Activated CD8-positive, alpha-beta memory T cell treated with anti-CD3 and anti-CD28 coated beads, Interleukin-2, amount 10 ng/mL, durations not matched to agents 7 days and 5 days (primary cell): ENCODE results near the gene GDPD5. TPM values are rescaled to one million over a fixed set of nuclear protein-coding genes. Genes with fewer than 3 reads are reported as not detected.

ENCODE experiments used
- ATAC-seq: fragments of 150-1000 bp; cut with Tn5 transposase; one replicate; pipeline ENCODE4 v1.10.0; 2021; ENCODE audit warnings: moderate library complexity
- CTCF ChIA-PET: fragments of 350-600 bp; sonication (Branson Sonifier 250); formaldehyde crosslinking; loops from one replicate; lab custom pipeline; 2021; ENCODE audit warnings: antibody characterized with exemption; lab: Charles Lee
- DNase-seq: peaks from one replicate; pipeline ENCODE4 v3.0.0-alpha.2; 2020
- H3K27ac Mint-ChIP-seq: one replicate; pipeline ENCODE4 v1.8.0; 2021; ENCODE audit warnings: mild to moderate bottlenecking, mixed read lengths
- H3K27me3 Mint-ChIP-seq: one replicate; pipeline ENCODE4 v1.8.0; 2021; ENCODE audit warnings: mixed read lengths
- H3K36me3 Mint-ChIP-seq: one replicate; pipeline ENCODE4 v1.8.0; 2021; ENCODE audit warnings: mild to moderate bottlenecking, mixed read lengths
- H3K4me1 Mint-ChIP-seq: one replicate; pipeline ENCODE4 v1.8.0; 2021; ENCODE audit warnings: mixed read lengths
- H3K4me3 Mint-ChIP-seq: one replicate; pipeline ENCODE4 v1.8.0; 2021; ENCODE audit warnings: mild to moderate bottlenecking, moderate library complexity, mixed read lengths
- H3K9me3 Mint-ChIP-seq: one replicate; pipeline ENCODE4 v1.8.0; 2022; ENCODE audit warnings: low read depth, mixed read lengths
- total RNA-seq, 2 experiments: library from RNA; stranded (reverse); gene quantifications; one replicate each; pipeline ENCODE4 v1.2.3, GENCODE V29; 2021

Gene GDPD5
- total RNA-seq, 2 experiments from 2014 or later: 11.3 to 33.9 TPM

DNA sequence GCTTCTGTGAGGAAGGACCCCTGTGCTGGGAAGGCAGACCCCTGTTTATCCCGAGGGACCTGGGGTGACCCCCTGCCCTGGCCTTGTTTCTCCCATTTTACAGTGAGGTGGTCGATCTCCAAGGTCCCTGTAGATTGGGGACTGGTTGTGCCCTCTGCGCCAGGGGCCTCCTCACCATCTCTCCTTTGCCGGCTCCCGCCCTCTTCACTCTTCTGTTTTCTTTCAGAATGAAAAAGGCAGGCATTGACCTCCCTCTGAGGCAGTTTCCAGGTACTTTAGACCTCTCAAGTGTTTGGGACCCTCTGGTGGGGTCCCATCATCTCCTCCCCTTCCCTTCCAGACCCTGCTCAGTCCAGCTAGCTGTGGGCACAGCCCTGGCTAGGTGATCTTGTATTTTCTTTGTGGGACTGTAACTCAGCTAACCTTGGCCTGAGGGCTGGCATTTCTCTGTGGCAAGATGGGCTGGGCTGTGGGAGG is 37.8 kb upstream of the GDPD5 start:
- Mint-ChIP-seq H3K4me1 (peaks cover 39% of the 10 kb centered on the region), H3K27ac (peak overlapping the region; percentile 87), H3K9me3 (no peaks in the 10 kb centered on the region), H3K4me3 (peak overlapping the region; percentile 82), H3K27me3 (no peaks in the 10 kb centered on the region), H3K36me3 (no peaks in the 10 kb centered on the region)
- no peak for DNase-seq
- ATAC-seq: no peak
- CTCF ChIA-PET: interaction anchor here (0.8 to 1.4 kb wide), 2 partner anchors 14 to 28 kb away, joined by 3 to 6 read pairs; no protein-coding TSS in a partner anchor

DNA sequence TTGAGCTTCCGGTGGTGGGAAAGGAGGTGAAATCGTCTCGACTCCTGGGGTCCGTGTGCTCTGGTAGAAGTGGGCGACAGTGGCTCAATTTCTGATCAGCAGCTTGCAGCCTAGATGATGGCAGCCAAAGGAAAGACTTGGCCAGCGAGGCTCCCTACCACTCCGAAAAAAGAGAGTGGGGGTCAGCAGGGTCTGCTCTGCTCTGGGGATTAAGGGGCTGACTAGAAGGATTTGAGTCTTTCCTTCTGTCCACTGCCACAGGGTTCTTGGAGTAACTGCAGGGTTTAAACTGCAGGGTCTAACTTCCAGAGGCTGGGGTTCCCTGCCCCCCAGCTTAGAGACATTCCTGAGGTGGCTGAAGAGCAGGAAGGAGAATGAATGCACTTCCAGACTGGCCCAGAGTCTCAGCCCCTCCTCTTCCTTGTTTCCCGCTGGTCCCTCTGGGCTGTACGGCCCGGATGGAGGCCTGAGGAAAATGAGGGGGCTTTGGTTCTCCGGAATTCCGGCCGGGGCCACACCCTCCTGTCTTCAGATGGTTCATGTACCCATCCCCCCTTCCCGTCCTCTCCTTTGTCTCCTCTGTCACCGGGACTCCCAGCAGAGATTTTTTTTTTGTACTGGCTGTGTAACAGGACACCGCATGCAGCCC is 37.2 kb upstream of the GDPD5 start:
- CTCF ChIA-PET: interaction anchor here (0.6 to 3.0 kb wide), 4 partner anchors 15 to 174 kb away, joined by 3 to 12 read pairs (median 4); no protein-coding TSS in a partner anchor
- Mint-ChIP-seq H3K27ac (peak overlapping the region; percentile 87), H3K4me1 (peaks cover 39% of the 10 kb centered on the region), H3K36me3 (no peaks in the 10 kb centered on the region), H3K27me3 (no peaks in the 10 kb centered on the region), H3K4me3 (peak overlapping the region; percentile 82), H3K9me3 (no peaks in the 10 kb centered on the region)
- DNase-seq: no peak
- ATAC-seq: no peak

DNA sequence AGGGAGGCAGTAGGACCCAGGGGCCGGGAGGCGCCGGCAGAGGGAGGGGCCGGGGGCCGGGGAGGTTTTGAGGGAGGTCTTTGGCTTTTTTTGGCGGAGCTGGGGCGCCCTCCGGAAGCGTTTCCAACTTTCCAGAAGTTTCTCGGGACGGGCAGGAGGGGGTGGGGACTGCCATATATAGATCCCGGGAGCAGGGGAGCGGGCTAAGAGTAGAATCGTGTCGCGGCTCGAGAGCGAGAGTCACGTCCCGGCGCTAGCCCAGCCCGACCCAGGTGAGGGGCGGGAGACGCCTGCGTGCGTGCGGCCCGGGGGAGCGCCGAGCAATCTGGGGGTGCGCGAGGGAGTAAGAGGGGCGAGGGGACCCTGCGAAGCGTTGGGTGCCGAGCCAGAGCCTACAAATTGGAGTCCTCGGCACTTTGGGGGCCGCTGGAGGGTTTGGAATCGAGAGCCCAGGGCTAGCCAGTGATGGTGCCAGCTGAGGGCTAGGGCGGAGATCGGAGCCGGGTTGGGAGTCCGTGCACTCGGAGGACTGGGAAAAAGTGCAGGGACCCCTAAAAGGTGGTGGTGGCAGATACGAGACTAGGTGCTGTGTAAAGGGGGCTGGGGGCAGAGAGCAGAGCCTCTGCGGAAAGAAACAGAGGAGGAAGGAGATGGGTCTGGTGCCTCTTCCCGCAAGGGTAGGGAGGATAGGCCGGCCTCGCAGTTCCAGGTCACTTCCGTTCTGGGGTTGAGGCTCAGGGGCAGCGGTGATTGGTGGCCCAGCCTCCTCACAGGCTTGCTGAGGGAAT is 36.5 kb upstream of the GDPD5 start, which contains the start of gene SERPINH1:
Gene SERPINH1 (plus strand): TSS at position 206 of the 788 bp plus-strand sequence. CDS start 4,097 bp downstream, outside the sequence.
- no peaks in the 10 kb centered on the region for H3K36me3 Mint-ChIP-seq
- peak within 1 kb of the TSS; percentile 82 for H3K4me3 Mint-ChIP-seq
- H3K27me3 Mint-ChIP-seq: no peaks in the 10 kb centered on the region
- ATAC-seq (peak; percentile 78), DNase-seq (peak; percentile 80)
- CTCF ChIA-PET: interaction anchor here (0.6 to 3.0 kb wide), 6 partner anchors 13 to 173 kb away, joined by 3 to 12 read pairs (median 4); no protein-coding TSS in a partner anchor
- no peaks in the 10 kb centered on the region for H3K9me3 Mint-ChIP-seq
- peaks cover 39% of the 10 kb centered on the region for H3K4me1 Mint-ChIP-seq
- peak within 1 kb of the TSS; percentile 87 for H3K27ac Mint-ChIP-seq

DNA sequence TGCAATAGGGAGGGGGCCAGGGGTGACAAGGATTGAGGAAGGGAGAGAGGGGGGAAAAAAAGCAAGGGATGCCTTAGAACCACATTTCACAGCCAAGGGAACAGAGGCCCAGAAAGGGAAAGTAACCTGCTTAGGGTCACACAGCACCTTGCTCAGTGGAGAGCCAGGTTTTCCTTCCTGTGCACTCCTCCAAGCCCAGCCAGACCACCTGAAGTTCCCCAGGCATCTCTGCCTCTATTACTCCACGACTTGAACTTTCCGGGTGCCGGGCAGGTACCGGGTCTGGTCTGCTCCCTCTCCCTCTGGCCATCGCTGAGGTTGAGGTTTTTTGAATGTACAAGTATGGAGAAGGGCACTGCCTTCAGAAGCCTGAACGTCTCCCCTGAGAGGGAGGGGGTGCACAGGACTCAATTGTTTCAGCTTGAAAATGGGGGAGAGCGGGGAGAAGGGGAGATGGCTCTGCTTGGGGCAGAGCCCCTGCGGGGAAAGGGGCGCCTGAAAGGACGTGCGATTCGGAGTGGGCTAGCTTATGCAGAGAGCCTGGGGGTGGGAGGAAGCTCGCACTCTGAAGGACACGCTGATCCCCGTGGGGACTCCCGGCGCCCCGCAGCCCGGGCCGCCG is 35.8 kb upstream of the GDPD5 start:
- no peaks in the 10 kb centered on the region for H3K9me3 Mint-ChIP-seq
- ATAC-seq (no peak), DNase-seq (no peak)
- H3K27ac Mint-ChIP-seq: peak overlapping the region; percentile 87
- CTCF ChIA-PET: interaction anchor here (0.6 to 3.0 kb wide), 6 partner anchors 10 to 928 kb away, joined by 3 to 12 read pairs (median 4); no protein-coding TSS in a partner anchor
- peaks cover 39% of the 10 kb centered on the region for H3K4me1 Mint-ChIP-seq
- H3K4me3 Mint-ChIP-seq: peak overlapping the region; percentile 82
- H3K27me3 Mint-ChIP-seq: no peaks in the 10 kb centered on the region
- H3K36me3 Mint-ChIP-seq: no peaks in the 10 kb centered on the region

DNA sequence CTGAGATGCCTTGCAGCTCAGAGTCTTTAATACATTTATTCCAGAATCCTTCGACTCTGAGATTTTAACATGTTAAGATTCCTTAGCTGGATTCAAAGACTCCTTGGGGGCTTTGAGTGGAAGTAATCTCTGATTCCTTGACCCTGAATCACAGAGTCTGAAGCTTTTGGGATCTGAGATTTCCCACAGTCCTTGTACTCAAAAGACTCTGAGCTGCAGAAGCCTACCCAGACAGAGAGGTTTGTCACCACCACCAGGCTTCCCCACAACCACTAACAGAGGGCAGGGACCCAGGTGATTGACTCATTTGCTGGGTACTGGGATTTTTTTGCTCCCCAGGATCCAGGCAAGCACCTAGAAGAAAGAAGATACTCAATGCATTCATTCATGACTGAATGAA is 34.9 kb upstream of the GDPD5 start:
- Mint-ChIP-seq H3K4me1 (peaks cover 31% of the 10 kb centered on the region), H3K9me3 (no peaks in the 10 kb centered on the region), H3K27ac (no peak overlapping the region), H3K27me3 (peaks cover 3% of the 10 kb centered on the region), H3K4me3 (no peak overlapping the region), H3K36me3 (no peaks in the 10 kb centered on the region)
- ATAC-seq: no peak
- CTCF ChIA-PET: interaction anchor here (0.9 to 3.0 kb wide), 4 partner anchors 9 to 26 kb away, joined by 3 to 12 read pairs (median 4); no protein-coding TSS in a partner anchor
- DNase-seq: no peak

DNA sequence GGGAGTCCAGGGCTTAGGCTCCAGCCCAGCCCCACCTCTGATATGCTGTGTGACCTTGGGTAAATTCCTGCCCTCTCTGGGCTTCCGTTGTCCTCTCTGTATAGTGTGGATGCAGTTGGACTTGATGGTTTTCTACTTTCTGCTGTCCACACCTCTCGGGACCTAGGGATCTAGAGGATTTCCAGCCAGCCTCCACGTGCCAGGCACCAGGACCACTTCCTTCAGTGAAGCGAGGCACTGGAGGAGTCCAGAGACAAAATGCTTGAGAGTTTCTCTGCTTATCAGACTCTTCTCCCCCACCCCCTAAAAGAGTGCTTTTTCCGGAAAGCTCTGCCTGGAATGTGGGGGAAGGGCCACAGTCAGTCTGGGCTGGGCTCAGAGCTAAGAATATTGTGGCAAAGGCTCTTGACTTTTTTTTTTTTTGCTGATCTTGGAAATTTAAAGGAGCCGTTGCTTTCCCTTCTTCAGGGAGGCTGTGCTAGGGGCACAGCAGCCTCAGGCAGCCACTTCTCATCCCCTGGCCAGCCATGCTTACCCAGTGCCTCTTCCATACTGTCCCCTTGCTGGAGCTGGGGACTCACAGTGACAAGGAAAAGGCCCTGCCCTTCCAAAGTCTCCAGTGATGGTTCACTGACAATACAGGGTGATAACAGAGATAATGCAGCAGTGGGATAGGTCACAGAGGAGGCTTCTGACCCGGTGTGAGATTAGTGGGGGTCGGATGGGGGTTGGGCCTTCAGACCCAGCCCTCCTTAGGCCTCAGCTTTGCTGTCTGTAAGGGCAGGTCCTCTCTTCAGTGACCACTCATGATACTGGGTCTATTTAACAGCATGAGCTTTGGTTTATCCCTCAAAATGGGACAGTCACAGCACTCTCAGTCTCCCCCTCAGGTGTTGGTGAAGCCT is 33.5 kb upstream of the GDPD5 start:
- CTCF ChIA-PET: interaction anchor here (0.8 to 1.3 kb wide), 3 partner anchors 16 to 170 kb away, joined by 3 to 5 read pairs (median 4); partner anchors contain the start of gene GDPD5
- Mint-ChIP-seq H3K4me3 (no peak overlapping the region), H3K9me3 (no peaks in the 10 kb centered on the region), H3K27me3 (peaks cover 3% of the 10 kb centered on the region), H3K36me3 (no peaks in the 10 kb centered on the region), H3K27ac (no peak overlapping the region), H3K4me1 (peaks cover 27% of the 10 kb centered on the region)
- ATAC-seq: no peak
- no peak for DNase-seq

DNA sequence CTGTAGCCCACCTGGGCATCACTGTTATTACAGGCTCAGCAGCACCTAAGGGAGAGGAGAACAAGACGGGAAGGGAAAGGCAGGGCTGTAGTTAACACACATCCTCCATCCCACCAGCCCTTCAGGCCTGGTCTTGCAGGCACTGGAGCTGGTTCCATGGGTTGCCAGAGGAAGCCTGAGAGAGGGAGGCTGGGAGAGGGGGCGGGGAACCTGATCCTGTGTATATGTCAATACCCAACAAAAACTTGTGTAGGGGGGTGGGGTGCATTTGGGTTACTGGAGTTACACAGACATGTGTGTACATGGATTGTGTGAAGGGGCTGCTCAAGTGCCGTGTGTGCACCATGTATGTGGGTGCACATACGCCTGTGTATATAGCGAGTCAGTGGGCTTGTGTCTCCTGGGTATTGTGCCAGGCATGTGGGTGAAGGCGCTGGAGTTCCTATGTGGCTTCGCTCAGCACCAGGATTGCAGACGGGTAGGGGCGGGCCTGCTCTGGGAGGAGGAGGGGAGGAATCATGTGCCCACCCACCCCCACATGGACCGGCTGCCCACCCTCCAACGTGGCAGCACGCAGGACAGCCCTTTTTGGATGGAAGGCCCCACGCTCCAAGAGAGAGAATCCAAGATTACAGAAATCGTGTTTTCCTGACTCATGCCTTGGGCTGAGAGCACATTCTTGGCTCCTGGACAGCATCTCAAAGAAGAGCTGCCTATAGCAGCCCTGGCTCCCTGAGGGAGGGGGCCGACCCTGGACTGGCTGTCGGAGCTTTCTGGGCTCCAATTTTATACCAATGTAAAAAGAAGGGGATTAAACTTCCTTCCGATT is 32.1 kb upstream of the GDPD5 start:
- Mint-ChIP-seq H3K27ac (no peak overlapping the region), H3K36me3 (no peaks in the 10 kb centered on the region), H3K4me1 (peaks cover 20% of the 10 kb centered on the region), H3K27me3 (peaks cover 3% of the 10 kb centered on the region), H3K4me3 (no peak overlapping the region), H3K9me3 (no peaks in the 10 kb centered on the region)
- CTCF ChIA-PET: interaction anchor here (0.6 kb wide), 1 partner anchor 219 kb away, joined by 3 read pairs; no protein-coding TSS in a partner anchor
- DNase-seq: no peak
- ATAC-seq: no peak

DNA sequence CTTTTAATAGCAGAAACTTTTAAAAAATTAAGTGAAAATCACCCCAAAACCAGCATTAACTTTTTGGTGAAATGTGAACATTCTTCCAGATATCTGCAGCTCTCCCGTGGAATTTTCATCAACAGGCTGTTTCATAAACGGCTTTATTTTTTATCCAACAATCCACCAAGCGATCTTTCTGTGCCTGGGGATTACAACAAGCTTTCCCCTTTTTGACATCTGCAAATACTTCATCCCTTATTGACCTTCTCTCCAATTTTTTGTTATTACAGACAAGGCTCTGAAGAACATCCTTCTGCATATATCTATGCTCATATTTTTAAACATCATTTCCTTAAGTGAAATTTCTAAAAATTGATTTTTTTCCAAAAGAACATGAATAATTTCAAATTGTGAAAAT is 30.5 kb upstream of the GDPD5 start:
- H3K9me3 Mint-ChIP-seq: no peaks in the 10 kb centered on the region
- no peak for ATAC-seq

DNA sequence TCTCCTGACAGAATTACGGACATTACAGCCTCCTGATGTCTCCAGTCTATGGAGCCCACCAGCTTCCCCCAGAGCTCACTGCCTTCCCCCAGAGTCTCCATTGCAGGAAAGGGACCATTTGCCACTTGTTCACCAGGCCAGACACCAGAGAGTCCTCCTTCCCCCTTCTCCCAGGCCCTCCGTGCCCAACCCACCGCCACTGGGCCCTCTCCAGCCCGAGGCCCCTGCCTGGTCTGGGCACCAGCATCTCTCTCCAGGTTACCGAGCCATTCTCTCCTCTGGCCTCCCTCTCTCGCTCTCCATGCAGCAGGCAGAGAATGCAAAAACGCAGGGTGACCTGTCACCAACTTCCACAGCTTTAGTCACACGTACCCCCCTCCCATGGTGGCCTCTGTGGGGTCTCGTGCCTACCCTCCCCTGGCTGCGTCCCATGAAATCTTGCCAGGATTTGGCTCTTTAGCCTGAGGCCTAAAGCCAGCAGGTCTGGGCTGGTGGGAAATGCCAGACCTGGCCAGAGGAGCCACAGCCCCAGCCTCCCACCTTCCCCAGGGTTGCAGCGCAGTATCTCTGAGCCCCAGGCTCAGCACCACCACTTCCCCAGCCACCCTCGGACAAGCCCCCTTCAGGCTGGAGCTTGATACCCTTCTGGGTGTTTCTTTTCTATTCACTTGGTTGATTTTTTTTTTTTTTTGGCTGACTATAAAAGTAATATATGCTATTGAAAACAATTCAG is 29.5 kb upstream of the GDPD5 start:
- Mint-ChIP-seq H3K4me1 (no peaks in the 10 kb centered on the region), H3K9me3 (no peaks in the 10 kb centered on the region), H3K36me3 (no peaks in the 10 kb centered on the region), H3K27me3 (peaks cover 3% of the 10 kb centered on the region), H3K27ac (no peak overlapping the region), H3K4me3 (no peak overlapping the region)
- ATAC-seq: no peak
- no peak for DNase-seq
- CTCF ChIA-PET: no interaction called here

More for the DNA sequence above, 30.5 kb upstream of the GDPD5 start:
- Mint-ChIP-seq H3K27ac (no peak overlapping the region), H3K4me3 (no peak overlapping the region), H3K36me3 (no peaks in the 10 kb centered on the region), H3K27me3 (peaks cover 3% of the 10 kb centered on the region), H3K4me1 (peaks cover 6% of the 10 kb centered on the region)
- CTCF ChIA-PET: no interaction called here
- DNase-seq: no peak

DNA sequence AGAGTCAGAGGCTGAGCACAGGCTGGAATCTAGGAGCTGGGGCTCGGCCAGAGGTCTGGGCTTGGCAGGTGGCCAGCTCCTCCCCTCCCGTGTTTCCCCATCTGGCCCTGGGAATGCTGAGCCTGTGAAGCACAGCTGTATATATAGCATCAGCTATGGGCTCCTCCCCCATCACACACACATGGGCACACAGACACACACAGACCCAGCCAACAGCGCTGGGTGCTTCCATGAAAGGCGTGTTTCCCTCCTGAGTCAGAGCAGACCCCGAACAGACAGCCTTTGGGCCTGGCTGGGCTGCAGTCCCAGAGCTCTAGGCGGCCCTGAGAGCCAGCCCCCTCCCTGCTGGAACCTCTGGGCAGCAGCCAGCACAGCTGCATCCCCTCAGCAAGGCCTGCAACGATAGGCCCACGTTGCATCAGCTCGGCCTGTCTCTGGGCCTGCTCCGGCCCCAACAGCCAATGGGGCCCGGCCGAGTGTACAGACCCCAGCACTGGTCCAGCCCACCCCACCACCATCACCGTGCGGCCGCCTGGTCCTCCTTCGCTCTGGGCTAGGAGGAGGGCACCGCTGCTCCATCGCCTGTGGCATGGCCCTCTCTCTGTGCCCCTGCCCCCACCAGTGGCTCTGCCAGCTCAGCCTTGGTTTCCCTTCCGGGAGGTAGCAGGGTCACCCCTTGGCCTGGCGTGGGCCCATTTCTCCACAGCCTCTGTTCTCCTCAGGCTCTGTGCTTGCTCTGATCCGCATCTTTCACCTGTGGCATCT is 28.7 kb upstream of the GDPD5 start:
- no peak overlapping the region for H3K4me3 Mint-ChIP-seq
- H3K27ac Mint-ChIP-seq: no peak overlapping the region
- no peak for ATAC-seq
- no peak for DNase-seq
- H3K27me3 Mint-ChIP-seq: peaks cover 3% of the 10 kb centered on the region
- no peaks in the 10 kb centered on the region for H3K36me3 Mint-ChIP-seq
- H3K4me1 Mint-ChIP-seq: peaks cover 3% of the 10 kb centered on the region
- CTCF ChIA-PET: interaction anchor here (1.0 to 1.6 kb wide), 2 partner anchors 109 to 147 kb away, joined by 3 read pairs; no protein-coding TSS in a partner anchor
- H3K9me3 Mint-ChIP-seq: no peaks in the 10 kb centered on the region
